T-helper 2 cell (primary cell): ENCODE results near the gene SYTL2.
A peak's percentile ranks its signal among the peaks of the same experiment; 100 is the strongest.
"Not testable (repeated sequence)": the region's sequence is repeated elsewhere in the genome, so short reads cannot be mapped to it uniquely, and the experiment has no call there.

ENCODE experiments used
- DNase-seq, 5 experiments: peaks; one replicate each; pipeline versions ENCODE4 v3.0.0 to v3.0.0-alpha.2; 2012 to 2022
- total RNA-seq, 2 donors: gene quantifications; one replicate each; lab custom pipeline; 2026; lab: John Stamatoyannopoulos, UW

Gene SYTL2, protein sequence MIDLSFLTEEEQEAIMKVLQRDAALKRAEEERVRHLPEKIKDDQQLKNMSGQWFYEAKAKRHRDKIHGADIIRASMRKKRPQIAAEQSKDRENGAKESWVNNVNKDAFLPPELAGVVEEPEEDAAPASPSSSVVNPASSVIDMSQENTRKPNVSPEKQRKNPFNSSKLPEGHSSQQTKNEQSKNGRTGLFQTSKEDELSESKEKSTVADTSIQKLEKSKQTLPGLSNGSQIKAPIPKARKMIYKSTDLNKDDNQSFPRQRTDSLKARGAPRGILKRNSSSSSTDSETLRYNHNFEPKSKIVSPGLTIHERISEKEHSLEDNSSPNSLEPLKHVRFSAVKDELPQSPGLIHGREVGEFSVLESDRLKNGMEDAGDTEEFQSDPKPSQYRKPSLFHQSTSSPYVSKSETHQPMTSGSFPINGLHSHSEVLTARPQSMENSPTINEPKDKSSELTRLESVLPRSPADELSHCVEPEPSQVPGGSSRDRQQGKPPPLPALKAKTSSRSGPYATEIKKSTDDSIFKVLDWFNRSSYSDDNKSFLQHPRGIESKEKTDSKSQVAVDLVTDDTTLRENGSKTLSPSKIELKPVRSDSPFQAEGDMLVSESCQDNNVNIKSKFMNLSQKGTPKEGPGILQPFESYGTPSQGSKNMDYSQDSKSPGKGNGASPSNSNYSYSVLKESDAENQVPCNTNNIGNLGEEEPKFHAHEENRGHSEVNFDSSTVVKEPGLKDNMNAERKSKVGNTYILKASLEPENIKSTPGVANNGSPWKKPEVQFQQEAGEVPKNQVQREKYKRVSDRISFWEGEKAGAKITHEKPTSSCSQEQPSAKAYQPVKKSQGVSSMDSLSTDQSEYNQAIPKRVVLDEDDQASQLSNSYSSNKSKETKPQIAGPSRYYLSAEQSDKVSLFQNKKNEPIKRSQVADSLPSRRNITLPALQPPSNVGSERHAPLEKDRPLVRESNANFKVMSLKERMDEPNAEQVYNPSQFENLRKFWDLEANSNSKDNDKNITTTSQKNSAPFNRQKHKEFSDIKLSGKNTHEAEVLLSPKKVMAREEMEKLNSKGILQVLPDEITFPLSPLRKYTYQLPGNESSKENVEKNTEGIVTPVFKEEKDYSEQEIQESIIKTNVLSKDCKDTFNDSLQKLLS (N-terminal part only)
- total RNA-seq: 28.4 to 34.1 reads per million in 2 donors

DNA sequence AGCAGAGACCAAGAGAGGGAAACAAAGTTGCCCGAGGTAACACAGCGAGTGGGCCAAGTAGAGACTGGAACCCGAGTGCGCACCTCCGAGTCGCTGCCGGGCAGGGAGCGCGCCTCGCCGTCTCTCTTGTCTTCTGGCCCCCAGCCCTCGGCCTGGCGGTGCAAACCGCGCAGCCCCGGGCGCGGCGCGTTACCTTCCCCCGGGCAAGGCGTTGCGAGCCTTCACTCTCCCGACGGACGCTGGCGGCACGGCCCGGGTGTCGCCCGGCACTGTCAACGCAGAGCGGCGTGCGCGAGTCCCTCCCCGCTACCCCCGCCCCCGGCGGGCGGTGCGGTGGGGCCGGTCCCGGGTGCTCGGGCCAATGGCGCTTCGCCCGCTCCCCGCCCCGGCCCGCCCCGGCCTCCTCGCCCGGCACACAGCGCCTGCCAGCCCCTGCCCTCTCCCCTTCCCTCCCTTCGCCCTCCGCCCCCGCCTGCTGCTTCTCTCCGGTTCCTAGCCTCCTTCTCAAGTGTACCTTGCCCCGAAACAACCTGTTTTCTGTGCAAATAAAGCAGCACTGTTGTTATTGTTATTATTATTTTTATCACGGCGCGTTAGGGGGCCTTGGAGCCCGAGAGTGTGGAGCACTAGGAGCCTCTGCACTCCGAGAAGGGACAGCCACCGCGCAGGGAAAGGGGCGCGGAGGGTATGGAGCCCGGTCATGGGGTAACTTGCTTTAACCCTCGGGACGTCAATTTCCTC is at the start of gene SYTL2:
TSS of gene SYTL2 (minus strand) at position 271 of the 741 bp plus-strand sequence. CDS start 53,416 bp downstream, outside the sequence.
- peak; percentile 54 to 87 (median 69) for DNase-seq

DNA sequence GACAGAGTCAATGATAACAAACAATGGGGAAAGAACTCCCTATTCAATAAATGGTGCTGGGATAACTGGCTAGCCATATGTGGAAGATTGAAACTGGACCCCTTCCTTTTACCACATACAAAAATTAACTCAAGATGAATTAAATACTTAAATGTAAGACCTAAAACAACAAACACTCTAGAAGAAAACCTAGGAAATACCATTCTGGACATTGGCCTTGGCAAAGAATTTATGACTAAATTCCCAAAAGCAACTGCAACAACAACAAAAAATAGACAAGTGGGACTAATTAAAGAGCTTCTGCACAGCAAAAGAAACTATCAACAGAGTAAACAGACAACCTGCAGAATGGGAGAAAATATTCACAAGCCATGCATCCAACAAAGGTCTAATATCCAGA is 48.6 kb upstream of the SYTL2 start:
- DNase-seq: not testable (repeated sequence)

DNA sequence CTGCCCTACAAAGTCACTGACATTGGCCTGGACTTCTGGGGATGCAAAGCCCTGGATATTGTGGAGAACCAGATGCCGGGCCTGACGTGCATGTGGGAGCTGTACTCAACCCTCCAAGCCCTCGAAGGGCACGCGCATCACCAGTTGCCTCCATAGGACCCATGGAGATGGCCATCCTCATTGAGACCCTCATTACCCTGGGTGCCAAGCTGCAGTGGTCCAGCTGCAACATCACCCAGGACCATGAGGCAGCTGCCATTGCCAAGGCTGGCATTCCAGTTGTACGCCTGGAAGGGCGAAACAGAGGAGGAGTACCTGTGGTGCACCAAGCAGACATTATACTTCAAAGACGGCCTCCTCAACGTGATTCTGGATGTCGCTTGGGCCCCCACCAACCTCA is 46.2 kb upstream of the SYTL2 start:
- no peak for DNase-seq

DNA sequence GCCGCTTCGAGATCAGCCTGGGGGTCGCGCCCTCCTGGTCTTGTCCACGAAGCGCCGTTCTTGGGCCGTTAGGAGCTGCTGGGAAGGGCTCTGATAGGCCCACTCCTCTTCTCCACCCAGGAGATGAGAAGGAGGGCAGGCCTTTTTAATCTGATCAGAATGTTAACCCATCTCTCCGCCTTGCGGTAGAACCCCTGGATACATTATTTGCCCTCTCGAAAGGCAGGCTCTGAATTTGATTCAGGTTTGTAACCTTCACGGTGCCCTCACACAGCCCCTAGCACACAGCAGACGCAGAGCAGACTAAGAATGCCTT is 44.4 kb upstream of the SYTL2 start, which contains the start of gene CCDC83:
TSS of gene CCDC83 (plus strand) at position 43 of the 316 bp plus-strand sequence. CDS start 9,741 bp downstream, outside the sequence.
- no peak for DNase-seq

DNA sequence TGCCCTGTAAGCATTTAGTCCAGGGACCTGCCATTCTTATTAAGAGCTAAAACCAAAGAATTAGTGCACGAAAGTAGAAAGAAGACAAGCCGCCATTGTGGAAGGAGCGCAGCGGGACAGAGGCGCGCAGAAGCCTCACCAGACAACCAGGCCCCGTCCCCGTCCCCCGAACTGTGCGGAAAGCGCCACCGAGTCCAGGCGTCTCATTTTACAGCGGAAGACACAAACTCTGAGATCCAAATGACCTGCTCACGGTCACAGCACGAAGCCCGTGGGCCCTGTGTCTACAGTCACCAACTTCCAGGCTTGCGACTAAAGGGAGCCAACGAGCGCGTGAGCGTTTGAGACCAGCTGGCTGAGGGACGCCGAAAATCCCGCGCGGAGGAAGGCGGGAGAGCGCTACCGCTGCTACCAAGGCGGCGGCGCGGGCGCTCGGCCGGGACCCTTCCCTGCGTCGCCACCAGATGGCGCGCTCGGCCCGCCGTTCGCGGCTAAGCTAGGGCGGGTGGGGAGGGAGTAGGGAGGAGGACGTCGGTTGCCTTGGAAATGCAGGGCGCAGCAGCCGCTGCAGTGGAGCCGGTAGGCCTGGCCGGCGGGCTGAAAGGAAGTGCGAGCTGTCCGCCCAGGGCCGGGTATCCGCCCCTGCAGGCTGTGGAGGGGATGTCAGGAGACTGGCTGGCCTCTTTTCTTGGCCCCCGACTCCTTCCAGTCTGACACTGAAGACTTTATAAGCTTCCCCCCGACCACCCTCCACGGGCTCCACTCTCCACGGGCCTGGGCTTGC is 43.8 kb upstream of the SYTL2 start:
- peak; percentile 80 to 95 (median 85) for DNase-seq

DNA sequence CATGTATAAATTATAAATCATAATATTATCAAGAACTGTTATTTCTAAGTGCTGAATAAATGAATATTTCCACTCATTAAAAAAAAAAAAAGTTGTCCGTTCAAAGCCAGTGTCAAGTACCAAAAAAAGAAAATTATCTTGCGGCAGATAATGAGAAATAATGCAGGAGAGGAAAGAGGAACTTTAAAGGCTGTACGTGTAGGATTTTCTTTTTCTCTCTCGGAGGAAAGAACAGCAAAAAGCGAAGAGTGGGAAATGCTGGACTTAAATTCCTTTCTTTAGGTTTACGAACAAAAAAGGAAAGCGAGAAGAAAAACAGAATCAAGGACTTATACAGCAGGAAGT is 43.2 kb upstream of the SYTL2 start:
- no peak for DNase-seq

DNA sequence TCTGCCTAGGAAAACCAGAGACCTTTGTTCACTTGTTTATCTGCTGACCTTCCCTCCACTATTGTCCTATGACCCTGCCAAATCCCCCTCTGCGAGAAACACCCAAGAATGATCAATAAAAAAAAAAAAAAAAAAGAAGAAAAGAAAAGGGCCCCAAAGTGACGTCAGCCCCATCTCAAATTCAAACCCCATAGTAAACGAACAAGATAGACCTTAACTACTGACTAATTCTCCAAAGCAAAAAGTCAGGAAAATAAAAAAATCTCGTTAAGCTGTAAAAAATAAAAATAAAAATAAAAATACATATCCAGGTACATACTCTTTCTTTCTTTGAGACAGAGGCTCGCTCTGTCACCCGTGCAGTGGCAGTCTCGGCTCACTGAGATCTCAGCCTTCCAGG is 42.6 kb upstream of the SYTL2 start:
- DNase-seq: not testable (repeated sequence)

DNA sequence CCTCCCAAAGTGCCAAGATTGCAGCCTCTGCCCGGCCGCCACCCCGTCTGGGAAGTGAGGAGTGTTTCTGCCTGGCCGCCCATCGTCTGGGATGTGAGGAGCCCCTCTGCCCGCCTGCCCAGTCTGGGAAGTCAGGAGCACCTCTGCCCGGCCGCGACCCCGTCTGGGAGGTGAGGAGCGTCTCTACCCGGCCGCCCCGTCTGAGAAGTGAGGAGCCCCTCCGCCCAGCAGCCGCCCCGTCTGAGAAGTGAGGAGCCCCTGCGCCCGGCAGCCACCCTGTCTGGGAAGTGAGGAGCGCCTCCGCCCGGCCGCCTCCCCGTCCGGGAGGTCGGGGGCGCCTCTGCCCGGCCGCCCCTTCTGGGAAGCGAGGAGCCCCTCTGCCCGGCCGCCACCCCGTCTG is 41.8 kb upstream of the SYTL2 start:
- DNase-seq: not testable (repeated sequence)

DNA sequence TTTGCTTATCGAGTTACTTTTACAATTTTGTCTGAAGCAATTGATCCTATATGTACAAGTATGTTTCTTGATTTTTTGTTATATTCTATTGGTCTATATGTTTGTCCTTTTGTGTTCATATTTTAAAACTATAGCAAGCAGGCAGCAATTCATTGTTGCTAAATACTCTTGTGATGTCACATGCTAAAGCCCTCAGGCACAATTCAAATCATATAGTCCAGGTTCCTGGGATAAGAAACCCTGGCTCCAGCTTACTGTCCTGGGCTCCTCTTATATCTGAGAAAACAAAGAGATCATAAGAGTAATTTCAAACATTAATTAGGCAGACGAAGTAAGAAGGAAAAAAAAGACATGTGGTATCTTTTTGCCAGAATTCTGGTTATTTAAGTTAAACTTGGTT is 37.6 kb upstream of the SYTL2 start:
- DNase-seq: no peak

DNA sequence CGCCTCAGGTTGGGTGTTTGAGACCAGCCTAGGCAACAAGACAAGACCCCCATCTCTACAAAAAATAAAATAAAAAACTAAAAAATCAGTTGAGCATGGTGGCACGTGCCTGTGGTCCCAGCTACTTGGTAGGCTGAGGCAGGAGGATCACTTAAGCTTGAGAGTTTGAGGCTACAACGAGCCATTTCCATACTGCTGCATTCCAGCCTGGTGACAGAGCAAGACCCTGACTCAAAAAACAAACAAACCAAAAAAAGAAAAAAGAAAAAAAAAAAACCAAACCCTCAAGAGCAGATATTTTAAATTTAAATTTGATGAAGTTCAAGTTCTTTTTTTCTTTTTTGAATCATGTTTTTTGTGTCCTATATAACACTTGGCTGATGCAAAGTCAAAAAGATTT is 37.1 kb upstream of the SYTL2 start:
- no peak for DNase-seq

DNA sequence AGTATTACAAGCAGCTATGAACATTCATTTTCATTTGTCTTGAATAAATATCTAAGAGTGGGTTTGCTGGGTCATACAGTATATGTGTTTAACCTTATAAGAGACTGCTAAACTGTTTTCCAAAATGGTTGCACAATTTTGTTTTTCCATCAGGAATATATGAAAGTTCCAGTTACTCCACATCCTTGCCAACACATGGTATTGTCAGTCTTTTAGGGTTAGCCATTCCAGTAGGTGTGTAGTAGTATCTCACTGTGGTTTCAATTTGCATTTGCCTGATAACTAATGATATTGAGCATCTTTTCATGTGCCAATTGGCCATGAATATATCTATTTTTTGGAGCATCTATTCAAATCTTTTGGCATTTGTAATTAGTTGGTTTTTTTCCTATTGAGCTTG is 36.5 kb upstream of the SYTL2 start:
- DNase-seq: no peak

DNA sequence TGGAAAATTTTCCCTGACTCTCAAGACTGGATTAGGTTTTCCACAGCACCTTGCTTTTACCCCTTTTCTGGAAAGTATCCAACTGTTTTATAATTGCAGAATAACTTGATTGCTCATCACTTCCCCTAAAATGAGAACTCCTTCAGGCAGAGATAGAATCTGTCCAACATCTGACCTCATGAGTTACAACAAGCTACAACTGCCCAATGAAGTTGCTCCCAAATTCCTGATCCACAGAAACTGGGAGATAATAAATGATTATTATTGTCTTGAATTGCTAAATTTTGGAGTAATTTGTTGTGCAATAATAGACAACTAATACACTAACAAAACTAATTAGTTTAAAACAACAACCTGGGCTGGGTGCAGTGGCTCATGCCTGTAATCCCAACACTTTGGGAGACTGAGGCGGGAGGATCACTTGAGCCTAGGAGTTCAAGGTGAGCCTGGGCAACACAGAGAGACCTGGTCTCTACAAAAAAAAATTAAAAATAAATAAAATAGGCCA is 34.2 kb upstream of the SYTL2 start:
- no peak for DNase-seq

DNA sequence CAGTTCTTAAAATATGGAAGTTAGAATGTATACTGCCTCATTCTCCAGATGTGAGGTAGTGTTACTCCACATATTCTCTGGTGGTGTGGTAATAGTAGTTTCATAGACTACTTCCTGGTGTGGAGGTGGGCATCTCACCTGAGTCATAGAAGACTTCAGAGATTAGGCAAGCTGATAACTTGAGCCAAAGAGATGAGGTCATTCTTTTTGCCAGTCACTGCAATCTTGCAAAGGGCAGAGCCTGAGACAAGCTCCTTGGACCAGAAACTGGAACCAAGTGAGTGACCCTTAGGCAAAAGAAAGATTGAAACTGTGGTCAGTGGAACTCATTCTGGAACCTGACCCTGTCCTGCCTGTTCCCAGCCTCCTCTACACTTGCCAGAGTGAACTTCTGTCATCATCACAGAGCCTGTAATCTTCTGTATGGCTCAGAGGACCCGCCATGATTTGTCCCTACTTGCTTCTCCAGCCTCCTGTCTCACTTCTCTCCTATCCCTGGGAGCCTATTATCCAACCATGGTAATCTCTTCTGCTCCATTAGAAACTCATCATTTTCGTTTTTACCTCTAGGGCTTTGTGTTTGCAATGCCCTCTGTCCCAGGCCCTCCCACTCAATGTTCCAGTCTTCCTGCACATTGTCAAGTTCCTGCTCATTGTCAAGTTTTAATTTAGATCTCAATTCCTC is 33.6 kb upstream of the SYTL2 start:
- no peak for DNase-seq

DNA sequence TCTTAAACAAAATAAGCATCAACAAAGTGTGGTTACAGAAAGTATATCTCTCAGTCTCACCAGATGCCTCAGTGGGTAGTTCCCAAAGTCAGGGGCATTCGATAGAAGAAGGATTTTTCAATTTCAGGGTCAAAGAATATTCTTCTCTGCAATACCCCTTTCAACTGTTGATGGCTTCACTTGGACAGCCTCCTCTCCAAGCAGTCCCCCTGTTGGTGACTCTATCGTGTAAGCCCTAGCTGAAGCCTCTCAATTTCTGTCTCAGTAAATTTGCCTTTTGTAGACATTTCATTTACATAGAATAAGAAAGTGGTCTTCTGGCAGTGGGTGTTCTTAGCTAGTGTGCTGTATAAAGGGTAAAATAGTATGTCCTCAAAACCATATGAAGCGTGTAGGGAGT is 33.0 kb upstream of the SYTL2 start:
- no peak for DNase-seq

DNA sequence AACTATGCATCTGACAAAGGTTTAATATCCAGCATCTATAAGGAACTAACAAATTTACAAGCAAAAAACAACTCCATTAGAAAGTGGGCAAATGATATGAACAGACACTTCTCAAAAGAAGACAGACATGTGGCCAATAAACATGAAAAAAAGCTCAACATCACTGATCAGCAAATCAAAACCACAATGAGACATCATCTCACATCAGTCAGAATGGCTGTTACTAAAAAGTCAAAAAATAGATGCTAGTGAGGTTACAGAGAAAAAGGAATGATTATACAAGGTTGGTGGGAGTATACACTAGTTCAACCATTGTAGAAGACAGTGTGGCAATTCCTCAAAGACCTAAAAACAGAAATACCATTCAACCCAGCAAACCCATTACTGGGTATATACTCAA is 30.0 kb upstream of the SYTL2 start:
- peak in 1 of 5 experiments; percentile 56 for DNase-seq

DNA sequence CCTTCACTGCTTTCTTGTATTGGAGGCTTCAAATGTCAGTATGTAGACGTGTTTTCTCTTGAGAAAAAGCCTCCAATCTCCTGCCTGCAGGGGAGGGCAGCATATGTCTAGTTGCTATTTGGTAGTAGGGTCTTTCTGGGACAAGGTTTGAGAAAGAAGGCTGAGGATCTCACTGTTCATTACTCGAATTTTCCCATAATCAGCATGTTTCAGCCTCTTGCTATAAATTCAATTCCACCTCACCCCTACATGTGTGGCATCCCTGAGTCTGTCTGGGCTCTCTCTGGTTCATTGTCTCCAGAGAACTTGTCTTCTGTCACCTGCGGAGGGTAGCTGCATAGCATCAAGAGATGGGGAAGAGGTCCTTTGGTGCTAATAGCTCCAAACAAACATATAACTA is 24.8 kb upstream of the SYTL2 start:
- no peak for DNase-seq

DNA sequence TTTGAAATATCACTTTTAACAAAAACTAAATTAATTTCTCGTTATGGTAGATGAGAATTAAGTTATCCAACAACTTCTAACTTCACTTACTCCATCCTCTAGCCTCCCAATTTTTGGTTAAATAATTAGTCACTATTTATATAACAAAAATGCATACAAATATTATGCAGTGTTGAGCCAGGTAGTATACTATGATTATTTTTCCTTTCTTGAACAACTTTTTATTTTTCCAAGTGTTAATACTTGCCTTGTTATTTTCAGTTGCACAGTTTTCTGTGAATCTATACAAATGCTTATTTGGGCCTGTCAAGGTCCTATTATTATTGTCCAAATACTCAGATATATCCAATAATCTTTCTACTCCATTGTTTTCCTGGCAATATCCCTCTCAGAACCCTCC is 24.3 kb upstream of the SYTL2 start:
- DNase-seq: no peak

DNA sequence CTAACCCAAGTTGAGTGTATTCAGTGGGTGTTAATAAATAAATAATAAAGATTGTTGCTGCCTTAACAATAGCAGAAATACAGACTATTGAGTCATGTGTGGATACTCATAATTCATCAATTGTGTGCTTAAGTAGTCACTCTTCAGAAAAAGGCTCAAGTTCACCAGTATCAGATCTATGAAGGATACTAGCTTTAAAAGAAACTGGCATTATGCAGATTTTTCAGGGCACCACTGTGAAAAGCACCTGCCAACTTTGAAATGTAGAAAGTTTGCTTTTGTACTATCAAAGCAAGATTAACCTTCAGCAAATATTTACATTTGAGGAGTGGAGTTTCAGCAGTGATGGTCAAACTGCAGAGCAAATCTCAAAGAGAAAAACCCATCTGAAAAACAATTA is 20.1 kb upstream of the SYTL2 start:
- no peak for DNase-seq

DNA sequence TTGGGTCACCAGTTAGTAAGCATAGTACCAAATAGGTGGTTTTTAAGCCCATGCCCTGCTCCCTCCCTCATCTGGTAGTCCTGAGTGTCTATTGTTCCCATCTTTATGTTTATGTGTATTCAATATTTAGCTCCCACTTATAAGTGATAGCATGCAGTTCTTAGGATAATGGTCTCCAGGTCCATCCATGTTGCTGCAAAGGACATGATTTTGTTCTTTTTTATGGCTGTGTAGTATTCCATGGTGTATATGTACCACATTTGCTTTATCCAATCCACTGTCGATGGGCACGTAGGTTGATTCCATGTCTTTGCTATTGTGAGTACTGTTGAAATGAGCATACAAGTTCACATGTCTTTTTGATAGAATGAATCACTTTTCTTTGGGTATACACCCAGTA is 18.2 kb upstream of the SYTL2 start:
- DNase-seq: no peak

DNA sequence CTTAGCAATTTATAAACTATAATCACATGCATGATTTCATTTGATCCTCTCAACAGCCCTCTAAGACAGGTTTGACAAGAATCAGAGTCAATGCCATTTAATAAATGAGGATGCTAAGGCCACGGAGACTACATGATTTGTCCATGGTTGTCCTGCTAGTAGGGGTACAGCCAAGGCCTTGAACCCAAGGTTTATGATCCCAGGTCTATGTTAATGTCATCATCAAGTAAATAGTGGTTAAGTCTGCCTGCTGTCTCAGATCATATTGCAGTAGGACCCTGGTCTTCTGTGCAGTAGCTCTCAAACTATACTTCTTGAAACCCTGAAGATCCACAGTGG is 17.7 kb upstream of the SYTL2 start:
- no peak for DNase-seq
